SK-N-DZ (cell line): Measurements from ENCODE around the gene COL8A2.

Source experiments
- DNase-seq: peaks from one replicate; pipeline ENCODE4 v3.0.0-alpha.2; 2015; ENCODE audit warnings: low spot score

COL8A2 gene

GRCh38 chr1:36115200-36115669 is 9.8 kb downstream of the COL8A2 start:
- no peak for DNase-seq

GRCh38 chr1:36114371-36114770 is 10.7 kb downstream of the COL8A2 start:
- DNase-seq = no peak

DNA sequence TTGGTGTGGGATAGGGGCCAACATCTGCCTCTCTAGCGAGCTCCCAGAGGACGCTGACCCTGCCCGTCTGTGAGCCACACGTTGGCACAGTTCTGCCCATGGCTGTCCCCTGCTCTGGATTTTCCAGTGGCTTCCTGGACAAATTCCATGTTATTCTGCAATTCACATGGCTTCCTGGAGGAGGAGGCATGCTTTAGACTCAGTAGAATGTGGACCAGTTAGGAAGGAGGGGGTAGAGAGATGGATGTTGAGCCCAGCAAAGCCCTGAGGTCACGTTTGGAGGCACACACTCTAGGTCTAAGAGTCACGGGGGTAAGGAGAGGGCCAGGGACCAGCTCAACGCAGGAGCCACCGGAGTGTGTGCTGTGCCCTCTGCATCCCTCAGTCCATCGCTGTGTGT is 12.2 kb downstream of the COL8A2 start:
- no peak for DNase-seq

GRCh38 chr1:36111151-36111550 is 13.9 kb downstream of the COL8A2 start:
- DNase-seq = no peak

GRCh38 chr1:36109041-36109679 is 15.9 kb downstream of the COL8A2 start:
- no peak for DNase-seq

- no peak for DNase-seq
Measured at GRCh38 chr1:36108314-36108713, 16.7 kb downstream of the COL8A2 start.

DNA sequence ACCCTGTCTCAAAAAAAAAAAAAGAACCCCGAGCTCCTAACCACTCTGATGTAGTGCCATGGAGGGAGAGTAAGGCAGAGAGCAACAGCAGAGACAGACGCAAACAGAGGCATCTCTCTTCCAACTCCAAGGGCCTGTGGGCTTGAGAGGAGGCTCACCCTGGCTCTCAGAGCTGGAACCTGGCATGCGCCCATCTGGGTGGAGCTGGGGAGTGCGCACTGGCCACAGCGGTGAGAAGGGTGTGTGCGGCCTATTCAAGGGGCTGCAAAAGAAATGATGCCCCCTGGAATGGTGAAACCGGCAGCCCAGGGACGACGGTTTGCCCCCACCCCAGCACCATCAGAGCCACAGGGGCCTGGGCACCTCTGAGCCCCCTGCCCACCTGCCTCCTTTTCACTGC is 17.6 kb downstream of the COL8A2 start:
- DNase-seq = no peak

DNA sequence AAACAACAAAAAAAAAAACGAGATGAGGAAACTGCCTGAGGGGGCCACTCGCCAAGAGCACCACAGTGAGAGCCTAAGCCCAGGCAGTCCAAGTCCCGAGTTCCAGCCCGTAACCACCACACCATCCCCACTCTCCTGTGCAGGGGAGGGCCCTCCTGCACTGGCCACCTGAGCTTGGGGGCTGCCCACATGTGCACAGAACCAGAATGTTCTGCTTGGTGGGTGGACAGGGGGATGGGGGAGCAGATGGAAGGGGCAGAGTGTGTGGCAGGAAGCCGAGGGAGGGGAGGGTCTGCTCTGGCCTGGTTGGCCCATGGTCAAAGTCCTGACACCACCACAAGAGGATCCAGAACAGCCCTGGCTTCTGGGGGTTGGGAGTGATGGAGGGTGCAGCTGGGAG is 18.8 kb downstream of the COL8A2 start:
- no peak for DNase-seq

DNA sequence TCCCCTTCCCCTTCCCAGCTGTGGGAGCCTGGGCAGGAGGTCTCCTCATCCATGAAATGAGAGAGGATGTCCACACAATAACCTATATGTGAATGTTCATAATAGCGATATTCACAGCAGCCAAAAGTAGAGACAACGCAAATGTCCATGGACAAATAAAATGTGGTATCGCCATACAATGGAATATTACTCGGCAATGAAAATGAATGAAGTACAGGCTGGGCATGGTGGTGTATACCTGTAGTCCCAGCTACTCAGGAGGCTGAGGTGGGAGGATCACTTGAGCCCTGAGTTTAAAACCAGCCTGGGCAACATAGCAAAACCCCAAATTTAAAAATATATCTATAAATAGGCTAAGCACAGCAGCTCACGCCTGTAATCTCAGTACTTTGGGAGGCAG is 23.5 kb downstream of the COL8A2 start:
- DNase-seq = no peak

DNA sequence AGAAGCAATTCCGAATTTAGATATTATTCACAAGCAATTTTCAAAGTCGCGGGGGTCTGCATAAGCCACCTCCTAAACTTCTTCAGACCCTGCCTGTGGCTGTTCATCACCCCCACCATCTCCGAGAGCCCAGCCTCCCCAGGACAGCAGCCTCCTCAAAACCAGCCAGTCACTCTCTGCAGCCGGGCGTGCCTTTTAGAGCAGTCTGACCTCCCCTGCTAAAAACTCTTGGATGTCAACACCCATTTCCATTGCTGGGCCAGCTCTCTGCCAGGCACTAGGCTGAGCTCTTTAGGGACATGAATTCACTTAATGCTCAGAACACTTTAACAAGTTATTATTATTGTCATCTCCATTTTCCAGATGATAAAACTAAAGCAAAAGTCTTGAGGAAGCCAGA is 24.6 kb downstream of the COL8A2 start:
- no peak for DNase-seq

GRCh38 chr1:36099681-36100341 is 25.2 kb downstream of the COL8A2 start:
- peak; percentile 77 for DNase-seq

- DNase-seq = no peak
Measured at GRCh38 chr1:36098650-36099365, 26.2 kb downstream of the COL8A2 start.

GRCh38 chr1:36097693-36098585 is 27.1 kb downstream of the COL8A2 start:
- DNase-seq = no peak

GRCh38 chr1:36096500-36097432 is 28.3 kb downstream of the COL8A2 start:
- peak; percentile 47 for DNase-seq

DNA sequence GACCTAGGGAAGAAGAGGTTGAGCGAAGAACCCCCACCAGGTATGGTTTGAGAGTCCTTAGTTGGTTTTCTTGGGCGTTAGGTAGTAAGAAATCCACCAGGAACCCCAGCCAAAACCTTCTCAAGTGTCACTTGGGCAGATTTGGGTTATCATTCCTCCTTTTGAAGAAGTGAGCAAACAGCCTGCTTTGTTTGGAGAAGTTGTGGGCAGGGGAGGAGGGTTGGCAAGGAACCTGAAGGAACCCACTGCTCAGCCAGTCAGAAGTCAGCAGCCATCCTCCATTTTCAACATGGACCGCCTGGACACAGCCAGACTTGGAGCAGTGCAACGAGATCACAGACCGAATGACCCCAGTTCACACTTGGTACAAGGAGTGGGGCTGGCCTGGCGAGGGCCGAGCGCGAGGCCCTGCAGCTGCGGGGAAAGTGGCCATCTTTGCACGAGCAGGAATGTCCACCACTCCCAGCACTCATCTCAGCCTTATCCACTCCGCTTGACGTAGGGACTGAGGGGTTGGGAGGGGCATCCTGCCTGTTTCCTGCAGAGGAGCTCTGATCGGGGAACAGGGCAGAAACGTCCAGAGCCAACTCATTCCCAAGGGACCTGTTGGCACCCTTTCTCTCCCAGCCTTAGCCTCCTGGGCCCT is 29.1 kb downstream of the COL8A2 start:
- no peak for DNase-seq

GRCh38 chr1:36094621-36095061 is 30.4 kb downstream of the COL8A2 start:
- DNase-seq = no peak

DNA sequence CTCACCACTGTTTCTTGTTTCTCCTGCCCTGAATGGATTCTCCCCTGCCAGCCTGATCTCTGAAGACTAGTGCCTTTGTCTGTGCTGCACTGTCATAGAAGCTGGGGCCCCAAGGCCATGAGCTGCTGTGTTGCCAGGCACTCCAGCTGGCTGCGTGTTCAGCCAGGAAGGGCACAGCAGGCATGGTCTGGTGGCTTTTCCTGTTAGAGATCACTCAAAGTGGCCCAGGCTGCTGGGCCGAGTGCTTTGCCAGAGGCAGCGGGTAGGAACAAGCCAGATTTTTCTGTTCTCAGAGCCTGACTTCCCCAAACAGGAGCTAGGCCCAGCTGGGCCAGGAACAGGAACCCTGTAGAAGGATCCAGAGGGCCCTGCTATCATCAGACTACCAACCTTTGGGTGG is 31.1 kb downstream of the COL8A2 start:
- no peak for DNase-seq

- no peak for DNase-seq
Measured at GRCh38 chr1:36093226-36093625, 31.8 kb downstream of the COL8A2 start.

- no peak for DNase-seq
Measured at GRCh38 chr1:36092798-36093185, 32.2 kb downstream of the COL8A2 start.

- DNase-seq = no peak
Measured at GRCh38 chr1:36092166-36092797, 32.7 kb downstream of the COL8A2 start.
